ENCODE measurements around the gene HNRNPM.
"Not testable (repeated sequence)": the region's sequence is repeated elsewhere in the genome, so short reads cannot be mapped to it uniquely, and the experiment has no call there.

HNRNPM gene

DNA sequence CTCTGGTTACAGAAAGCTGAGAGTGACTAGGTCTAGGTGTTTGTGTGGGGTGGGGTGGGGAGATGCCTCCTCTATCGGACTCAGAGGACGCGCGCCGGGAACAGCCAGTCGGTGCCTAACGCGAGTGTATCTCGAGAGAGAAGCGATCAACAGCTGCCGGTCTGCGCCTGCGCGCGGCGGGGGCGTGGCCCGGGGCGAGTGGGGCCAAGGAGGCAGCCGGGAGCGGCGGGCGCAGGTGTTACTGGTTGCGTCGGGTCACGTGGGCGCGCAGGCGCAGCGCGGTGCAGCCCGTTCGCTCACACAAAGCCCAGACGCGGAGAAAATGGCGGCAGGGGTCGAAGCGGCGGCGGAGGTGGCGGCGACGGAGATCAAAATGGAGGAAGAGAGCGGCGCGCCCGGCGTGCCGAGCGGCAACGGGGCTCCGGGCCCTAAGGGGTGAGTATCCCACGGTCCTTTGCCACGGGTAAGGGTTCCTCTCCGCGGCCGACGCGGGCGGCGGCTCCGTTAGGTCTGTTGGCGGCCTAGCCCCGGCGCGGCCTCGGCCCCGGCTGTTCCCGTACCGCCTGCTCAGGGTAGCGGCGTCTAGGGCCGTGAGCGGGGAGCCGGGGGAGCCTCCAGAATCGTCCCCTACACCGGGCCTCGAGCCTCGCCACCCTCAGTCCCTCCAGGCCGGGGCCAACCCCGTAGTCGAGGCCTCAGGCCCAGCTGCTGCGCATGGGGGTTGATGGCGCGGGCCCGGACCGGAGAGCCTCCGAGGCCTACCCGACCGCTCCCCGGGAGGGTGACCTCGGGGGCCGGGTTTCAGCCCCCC lies at the start of gene HNRNPM:
Gene HNRNPM, plus strand, starts transcription at position 299 of the 811 bp plus-strand sequence. Its CDS starts 24 bp downstream, at position 323.
- in situ Hi-C loops (cut with MboI; ENCODE audit: low sequenced_read_pairs), result no loop called here

GRCh38 chr19:8395621-8396082 lies 49.1 kb upstream of the HNRNPM start:
- in situ Hi-C loops (cut with MboI; ENCODE audit: low sequenced_read_pairs), result no loop called here

- in situ Hi-C loops (cut with MboI; ENCODE audit: low sequenced_read_pairs), result no loop called here
These were observed 48.6 kb upstream of the HNRNPM start for GRCh38 chr19:8396185-8396562.

DNA sequence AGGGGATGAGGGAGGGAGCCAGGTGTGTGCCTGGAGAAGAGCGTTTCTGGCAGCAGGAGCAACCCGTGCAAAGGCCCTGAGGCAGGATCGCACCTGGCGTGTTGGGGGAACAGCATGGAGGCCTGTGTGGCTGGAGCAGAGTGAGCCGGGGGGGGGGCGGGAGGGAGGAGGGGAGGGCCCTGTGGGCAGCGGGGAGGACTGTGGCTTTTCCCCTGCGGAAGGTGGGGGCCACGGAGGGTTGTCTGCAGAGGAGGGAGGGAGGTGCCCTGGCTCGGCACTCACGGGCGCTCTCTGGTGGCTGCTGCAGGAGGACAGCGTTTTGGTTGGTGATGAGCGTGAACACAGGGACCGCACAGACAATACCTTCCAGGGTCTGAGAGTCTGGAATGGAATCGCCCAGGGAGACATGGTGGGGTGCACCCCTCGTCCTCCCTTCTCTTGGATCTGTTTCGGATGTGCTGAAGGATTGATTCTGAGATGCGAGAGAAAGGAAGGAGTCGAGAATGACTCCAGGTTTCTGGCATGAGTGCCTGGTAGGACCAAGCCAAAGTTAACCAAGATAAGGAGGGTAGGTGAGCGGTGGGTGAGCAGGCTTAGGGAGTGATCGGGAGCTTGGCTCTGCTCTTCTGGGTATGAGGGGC lies 48.1 kb upstream of the HNRNPM start:
- in situ Hi-C loops (cut with MboI; ENCODE audit: low sequenced_read_pairs), result no loop called here

GRCh38 chr19:8397271-8397670 lies 47.5 kb upstream of the HNRNPM start:
- in situ Hi-C loops (cut with MboI; ENCODE audit: low sequenced_read_pairs), result no loop called here

DNA sequence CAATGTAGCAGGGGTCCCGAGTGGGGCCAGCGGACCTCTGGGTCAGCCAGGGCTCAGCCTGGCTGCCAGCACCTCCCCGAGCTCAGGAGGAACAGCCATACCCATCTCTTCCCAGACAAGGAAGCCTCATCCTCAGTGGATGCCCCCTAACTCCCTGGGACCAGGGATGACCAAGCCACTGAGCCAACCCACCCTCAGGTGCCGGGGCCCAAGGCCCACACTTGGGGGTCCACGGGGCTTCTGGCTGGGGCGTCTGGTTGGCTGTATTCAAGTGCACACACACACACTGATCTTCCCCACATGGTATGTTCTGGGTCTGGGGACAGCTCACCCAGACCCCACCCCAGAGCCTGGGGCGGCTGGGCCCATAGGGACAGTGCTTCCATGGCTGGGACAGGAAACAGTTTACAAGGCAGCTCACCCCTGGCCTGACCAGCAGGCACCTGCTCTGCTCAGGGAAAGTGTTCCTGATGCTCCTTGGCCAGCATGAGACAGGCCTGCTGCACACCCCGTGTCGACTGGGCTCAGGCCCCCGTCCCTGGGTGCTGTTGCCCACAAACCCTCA lies 46.9 kb upstream of the HNRNPM start:
- in situ Hi-C loops (cut with MboI; ENCODE audit: low sequenced_read_pairs), result no loop called here

DNA sequence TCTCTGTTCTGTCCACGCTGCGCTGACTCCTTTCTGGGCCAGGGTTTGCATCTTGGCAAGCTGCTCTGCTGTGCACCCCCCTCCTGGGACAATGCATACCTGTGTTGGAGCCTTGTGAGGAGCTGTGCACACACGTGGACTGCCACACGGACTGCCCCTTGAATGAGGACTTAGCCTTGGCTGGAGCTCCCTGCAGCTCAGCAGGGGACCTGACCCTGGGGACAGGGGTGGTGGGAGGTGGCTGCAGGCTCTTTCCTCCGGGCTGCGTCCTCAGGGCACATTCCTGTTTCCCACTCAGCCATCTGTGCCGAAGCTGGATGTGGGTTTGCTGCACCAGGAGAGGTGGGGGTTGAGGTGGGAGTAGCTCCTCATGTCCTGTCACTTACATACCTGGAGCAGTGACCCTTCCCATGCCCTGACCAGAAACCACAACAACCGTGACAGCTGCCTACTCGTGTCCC lies 46.4 kb upstream of the HNRNPM start:
- in situ Hi-C loops (cut with MboI; ENCODE audit: low sequenced_read_pairs), result no loop called here

GRCh38 chr19:8399681-8400188 lies 45.0 kb upstream of the HNRNPM start:
- in situ Hi-C loops (cut with MboI; ENCODE audit: low sequenced_read_pairs), result no loop called here

DNA sequence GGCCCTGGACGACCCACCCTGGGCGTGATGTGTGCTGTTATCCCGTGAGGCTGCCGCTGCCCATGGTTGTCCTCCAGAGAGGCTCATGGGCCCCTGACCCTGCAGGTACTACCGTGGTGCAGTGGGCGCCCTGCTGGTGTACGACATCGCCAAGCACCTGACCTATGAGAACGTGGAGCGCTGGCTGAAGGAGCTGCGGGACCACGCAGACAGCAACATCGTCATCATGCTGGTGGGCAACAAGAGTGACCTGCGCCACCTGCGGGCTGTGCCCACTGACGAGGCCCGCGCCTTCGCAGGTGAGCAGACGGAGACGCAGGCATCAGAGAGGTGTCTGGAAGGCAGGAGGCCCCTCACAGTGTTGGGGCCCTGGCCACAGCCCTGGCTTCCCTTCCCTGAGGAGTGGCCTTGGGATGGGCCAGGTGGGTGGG lies 42.8 kb upstream of the HNRNPM start:
- in situ Hi-C loops (cut with MboI; ENCODE audit: low sequenced_read_pairs), result no loop called here

- in situ Hi-C loops (cut with MboI; ENCODE audit: low sequenced_read_pairs), result no loop called here
These were observed 41.5 kb upstream of the HNRNPM start for GRCh38 chr19:8403098-8403819.

DNA sequence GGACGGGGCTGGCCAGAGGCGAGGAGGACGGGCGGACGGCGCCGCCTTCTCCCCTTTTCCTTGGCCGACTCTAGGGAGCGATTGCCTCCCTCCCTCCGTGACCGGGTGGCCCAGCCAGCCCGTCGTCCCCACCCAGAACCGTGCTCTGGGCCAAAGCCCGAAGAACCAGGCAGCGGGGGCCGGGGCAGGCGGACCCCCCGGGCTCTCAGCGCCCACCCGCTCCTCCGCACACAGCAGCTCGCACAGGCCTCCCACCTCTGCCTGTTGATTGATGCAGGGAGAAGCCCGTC lies 41.0 kb upstream of the HNRNPM start:
- in situ Hi-C loops (cut with MboI; ENCODE audit: low sequenced_read_pairs), result no loop called here

DNA sequence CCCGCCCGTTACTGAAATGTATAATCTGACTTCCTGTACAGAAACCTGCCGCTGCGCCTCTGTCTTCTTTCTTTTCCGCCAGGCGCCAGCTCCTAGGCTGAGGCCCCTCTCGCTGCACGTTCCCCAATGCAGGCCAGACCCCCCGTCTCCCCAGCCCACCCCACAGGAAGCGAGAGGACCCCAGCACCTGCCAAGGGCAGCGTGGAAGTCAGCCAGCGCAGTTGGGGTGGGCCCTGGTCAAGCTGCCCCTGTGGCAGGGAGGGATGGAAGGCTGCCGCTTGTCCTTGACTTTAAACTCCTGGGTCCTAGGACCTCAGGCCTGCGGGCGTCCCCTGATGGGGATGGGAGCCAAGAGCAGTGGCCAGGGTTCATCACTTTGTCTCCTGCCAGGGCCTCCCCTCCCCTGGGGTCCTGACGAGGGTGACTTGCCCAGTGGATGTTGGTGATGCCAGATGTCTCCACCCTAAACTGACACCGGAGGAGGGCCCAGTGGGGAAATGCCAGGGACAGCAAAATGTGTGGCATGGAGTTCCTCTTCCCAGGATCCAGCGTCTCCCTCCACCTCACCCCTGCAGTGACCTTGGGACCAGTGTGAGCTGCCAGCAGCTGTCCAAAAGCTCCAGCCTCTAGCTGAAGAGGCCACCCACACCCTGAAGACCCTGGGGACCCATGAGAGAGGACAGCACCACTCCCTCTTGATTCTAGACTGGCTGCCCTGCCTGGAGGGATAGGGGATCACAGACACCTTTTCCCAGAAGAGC lies 40.2 kb upstream of the HNRNPM start:
- in situ Hi-C loops (cut with MboI; ENCODE audit: low sequenced_read_pairs), result no loop called here

DNA sequence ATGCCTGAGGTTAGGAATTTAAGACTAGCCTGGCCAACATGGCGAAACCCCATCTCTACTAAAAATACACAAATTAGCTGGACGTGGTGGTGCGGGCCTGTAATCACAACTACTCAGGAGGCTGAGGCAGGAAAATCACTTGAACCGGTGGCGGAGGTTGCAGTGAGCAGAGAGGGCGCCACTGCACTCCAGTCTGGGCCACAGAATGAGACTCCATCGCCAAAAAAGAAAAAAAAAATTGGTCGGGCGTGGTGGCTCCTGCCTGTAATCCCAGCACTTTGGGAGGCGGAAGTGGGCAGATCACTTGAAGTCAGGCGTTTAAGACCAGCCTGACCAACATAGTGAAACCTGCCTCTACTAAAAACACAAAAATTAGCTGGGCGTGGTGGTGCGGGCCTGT lies 34.1 kb upstream of the HNRNPM start:
- in situ Hi-C loops (cut with MboI; ENCODE audit: low sequenced_read_pairs), result not testable (repeated sequence)

DNA sequence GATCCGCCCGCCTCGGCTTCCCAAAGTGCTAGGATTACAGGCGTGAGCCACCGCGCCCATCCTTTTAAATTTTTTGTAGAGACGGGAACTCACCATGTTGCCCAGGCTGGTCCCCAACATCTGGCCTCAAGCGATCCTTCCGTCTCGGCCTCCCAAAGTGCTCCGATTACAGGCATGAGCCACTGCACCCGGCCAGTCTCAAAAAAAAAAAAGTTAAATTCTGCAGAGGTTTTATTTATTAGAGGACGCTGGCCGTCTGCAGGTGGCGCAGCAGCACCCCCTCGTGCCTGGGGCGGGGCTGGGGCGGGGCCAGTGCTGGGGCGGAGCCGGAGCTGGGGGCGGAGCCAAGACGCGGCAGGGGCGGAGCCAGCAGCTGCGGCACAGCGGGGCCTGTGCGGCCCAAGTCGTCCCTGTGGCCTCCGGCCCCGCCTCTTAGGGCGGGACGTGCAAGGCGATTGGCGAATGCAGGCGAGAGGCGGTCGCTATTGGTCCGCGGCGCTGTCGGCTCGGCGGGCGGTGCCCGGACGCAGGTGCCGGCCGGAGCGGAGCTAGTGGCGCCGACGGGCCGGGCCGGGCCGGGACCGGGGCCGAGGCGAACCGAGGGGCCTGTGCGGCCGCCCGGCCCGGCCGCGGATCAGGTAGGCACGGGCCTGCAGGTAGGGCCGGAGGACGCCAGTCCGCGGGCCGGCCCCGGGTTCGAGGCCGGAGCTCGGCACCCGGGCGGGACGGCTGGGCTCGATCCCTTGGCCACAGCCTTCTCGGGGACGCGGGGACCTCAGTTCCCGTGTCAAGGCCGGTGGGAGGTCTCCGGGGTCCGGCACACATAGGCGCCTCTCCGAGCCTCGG lies 31.8 kb upstream of the HNRNPM start, which contains the start of gene MARCHF2:
Gene MARCHF2, plus strand, starts transcription at position 523 of the 846 bp plus-strand sequence. CDS start 8,536 bp downstream, outside the sequence.
- in situ Hi-C loops (cut with MboI; ENCODE audit: low sequenced_read_pairs), result no loop called here

DNA sequence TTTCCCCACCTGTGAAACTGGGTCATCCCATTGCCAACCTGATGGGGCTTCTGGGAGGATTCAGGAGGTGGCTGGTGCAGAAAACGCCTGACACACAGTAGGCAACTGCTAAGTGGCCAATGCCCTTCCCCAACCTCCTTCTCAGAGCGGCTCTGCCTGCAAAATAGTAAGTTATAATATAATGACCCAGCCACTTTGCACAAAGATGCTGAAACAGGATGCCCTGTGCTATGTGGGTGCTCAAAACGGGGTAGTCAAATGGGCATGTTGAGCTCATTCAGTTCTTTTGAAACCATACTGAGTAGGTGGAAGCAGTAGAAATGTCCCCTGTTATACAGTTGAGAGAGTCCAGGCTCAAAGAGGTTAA lies 31.2 kb upstream of the HNRNPM start:
- in situ Hi-C loops (cut with MboI; ENCODE audit: low sequenced_read_pairs), result no loop called here

GRCh38 chr19:8416796-8417195 lies 28.0 kb upstream of the HNRNPM start:
- in situ Hi-C loops (cut with MboI; ENCODE audit: low sequenced_read_pairs), result no loop called here

DNA sequence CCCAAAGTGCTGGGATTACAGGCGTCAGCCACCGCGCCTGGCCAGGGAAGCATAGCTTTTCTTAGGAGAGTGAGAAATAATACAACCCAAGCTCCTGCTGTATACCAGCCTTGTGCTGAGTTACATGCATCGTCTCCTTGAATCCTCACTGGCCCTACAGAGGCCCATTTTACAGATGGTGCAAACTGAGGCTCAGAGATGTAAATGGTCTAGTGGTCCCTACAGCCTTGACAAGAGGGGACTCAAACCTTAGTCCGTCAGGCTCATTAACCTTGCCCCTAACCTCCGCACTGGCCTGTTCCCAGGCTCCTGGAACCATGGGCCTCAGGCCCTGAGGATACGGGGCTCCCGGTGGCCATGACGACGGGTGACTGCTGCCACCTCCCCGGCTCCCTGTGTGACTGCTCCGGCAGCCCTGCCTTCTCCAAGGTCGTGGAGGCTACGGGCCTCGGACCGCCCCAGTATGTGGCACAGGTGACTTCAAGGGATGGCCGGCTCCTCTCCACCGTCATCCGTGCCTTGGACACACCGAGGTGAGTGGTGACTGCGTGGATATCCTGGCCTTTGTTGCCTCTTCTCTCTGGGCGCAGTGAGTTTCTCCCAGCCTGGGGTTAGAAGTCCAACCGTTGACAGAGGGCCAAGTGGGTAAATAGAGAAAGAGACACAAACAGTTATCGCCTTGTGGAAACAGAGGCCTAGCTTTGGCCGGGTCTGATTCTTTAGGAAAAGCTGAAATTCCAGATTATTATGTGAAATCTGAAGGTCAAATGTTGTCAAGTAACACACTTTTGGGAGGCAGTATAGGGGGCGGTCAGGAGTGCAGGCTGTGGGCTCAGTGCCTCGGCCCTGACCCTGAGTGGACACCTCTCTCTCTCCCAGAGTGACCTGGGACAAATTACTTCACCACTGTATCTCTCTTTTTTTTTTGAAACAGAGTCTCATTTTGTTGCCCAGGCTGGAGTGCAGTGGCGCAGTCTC lies 23.0 kb upstream of the HNRNPM start:
- in situ Hi-C loops (cut with MboI; ENCODE audit: low sequenced_read_pairs), result no loop called here

- in situ Hi-C loops (cut with MboI; ENCODE audit: low sequenced_read_pairs), result no loop called here
These were observed 21.0 kb upstream of the HNRNPM start for GRCh38 chr19:8423817-8424223.
